GM12872 (cell line): ENCODE data around the gene TRIP10.

Source experiments
- TF ChIP-seq, protein P1 (sequence below): IDR thresholded peaks from 3 replicates; pipeline ENCODE4 v1.5.1; 2011; ENCODE audit warnings: low read depth, mild to moderate bottlenecking, low read length, moderate library complexity; ENCODE audit not compliant: insufficient read depth

TRIP10 gene

GRCh38 chr19:6718111-6718740 is 21.3 kb upstream of the TRIP10 start:
- TF ChIP-seq, protein P1, sequence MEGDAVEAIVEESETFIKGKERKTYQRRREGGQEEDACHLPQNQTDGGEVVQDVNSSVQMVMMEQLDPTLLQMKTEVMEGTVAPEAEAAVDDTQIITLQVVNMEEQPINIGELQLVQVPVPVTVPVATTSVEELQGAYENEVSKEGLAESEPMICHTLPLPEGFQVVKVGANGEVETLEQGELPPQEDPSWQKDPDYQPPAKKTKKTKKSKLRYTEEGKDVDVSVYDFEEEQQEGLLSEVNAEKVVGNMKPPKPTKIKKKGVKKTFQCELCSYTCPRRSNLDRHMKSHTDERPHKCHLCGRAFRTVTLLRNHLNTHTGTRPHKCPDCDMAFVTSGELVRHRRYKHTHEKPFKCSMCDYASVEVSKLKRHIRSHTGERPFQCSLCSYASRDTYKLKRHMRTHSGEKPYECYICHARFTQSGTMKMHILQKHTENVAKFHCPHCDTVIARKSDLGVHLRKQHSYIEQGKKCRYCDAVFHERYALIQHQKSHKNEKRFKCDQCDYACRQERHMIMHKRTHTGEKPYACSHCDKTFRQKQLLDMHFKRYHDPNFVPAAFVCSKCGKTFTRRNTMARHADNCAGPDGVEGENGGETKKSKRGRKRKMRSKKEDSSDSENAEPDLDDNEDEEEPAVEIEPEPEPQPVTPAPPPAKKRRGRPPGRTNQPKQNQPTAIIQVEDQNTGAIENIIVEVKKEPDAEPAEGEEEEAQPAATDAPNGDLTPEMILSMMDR: no peak

DNA sequence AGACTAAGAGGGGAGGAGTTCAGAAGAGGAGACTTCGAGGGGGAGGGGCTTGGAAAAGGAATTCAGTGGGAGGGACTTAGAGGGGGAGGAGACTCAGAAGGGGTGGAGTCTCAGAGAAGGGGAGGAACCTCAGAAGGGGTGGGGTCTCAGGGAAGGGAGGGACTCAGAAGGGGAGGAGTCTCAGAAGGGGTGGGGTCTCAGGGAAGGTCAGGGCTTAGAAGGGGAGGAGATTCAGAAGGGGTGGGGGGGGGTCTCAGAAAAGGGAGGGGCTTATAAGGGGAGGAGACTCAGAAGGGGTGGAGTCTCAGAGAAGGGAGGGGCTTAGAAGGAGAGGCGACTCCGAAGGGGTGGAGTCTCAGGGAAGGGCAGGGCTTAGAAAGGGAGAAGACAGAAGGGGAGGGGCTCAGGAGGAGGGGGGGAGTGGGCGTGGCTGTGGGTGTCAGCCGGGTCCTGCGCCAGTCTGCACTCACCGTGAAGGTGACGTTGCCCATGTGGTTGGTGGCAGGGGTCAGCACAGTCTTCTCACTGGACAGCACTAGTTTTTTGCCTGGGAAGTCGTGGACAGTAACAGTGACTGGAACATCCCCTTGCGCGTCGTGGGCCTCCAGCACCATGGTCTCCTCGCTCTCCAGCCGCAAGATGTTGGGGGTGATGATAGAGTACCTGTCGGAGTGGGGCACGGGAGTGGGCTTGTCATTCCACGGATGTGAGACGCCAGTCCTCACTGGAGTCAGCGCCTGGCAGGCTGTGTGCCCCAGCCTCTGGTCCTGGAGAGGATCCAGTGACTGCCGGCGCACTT is 20.5 kb upstream of the TRIP10 start:
- TF ChIP-seq, protein P1: no peak

DNA sequence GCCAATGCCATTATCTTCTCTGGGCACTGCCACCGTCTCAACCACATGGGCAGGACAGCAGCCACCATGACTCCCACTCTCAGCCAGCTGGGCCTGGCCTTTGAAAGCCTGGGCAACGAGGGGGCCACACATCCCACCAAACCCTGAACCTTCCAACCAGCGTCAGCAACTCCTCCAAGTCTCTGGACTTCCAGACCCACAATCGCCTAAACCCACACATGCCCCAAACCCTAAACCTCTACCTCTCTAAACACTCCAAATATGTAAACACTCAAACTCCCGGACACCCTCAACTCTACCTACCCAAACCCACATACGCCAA is 20.0 kb upstream of the TRIP10 start:
- TF ChIP-seq, protein P1: no peak

- TF ChIP-seq, protein P1: no peak
Measured at GRCh38 chr19:6719992-6720368, 19.5 kb upstream of the TRIP10 start.

DNA sequence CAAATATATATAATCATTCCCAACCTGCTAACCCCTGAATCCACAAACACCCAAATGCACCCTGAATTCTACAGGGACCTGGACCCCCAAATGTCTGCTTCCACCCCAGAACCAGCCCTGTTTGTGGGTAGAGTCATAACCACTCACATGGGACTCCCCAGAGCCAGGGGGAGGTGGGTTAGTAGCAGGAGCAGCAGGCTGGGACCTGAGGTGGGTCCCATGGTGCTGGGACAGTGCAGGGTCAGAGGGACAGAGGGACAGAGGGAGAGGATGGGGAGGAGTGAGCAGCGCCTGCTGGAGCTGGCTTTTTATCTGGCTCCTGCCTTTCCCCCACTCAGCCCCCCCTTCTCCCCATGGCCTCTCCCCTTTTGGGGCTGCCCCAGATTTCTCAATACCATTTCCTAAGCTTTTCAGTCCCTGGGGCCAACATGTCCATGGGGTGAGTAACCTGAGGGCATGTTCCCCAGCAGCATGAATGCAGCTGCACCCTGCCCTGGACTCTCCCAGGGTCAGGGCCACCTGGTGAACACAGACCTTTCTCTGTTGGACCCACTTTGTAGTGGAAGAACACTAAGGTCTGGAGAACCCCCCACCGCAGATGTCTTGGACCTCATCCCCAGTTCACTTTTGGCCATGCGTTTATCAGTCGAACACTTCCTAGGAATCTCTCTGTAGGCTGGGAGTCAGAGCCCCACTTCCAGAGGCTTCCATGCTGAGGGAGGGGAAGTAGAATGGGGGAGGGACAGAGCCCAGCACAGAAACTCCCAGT is 18.9 kb upstream of the TRIP10 start, which contains the start of gene C3:
C3 (minus strand) TSS at position 282 of the 769 bp plus-strand sequence; CDS start at position 221, 61 bp downstream.
- TF ChIP-seq, protein P1: no peak

DNA sequence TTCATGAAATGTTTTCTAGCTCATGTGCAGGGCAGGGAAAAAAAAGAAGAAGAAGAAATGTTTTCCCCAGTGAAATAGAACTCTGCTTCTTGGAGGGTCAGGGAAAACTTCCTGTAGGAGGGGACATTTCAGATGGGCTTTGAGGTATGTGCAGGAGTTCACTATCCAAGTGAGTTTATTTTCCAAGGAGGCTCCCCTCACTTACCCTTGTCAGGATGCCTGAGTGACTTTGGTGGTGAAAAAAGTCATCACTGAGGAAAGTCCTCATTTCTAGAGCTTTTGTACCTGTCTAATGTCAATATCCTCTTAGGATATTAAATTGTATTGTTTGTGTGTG is 18.4 kb upstream of the TRIP10 start:
- TF ChIP-seq, protein P1: no peak

GRCh38 chr19:6721773-6722172 is 17.7 kb upstream of the TRIP10 start:
- TF ChIP-seq, protein P1: no peak
